Coronary artery (tissue), 2 donors: ENCODE results near the gene PKNOX2.

Experiments used
- DNase-seq: peaks from one replicate; pipeline ENCODE4 v3.0.0-alpha.2; 2017; ENCODE audit warnings: low spot score
- H3K27ac ChIP-seq, 2 donors: fragments of 200-600 bp; sonication (generic); one replicate each; pipeline ENCODE4 v1.5.1; 2016 to 2019
- H3K4me3 ChIP-seq: fragments of 200-600 bp; sonication (generic); 2 replicates; pipeline ENCODE4 v1.5.1; 2016; ENCODE audit warnings: mild to moderate bottlenecking, moderate library complexity
- TF ChIP-seq, protein P1 (sequence below): fragments of 200-600 bp; sonication (generic); IDR thresholded peaks from one replicate; pipeline ENCODE4 v1.5.1; 2019; ENCODE audit warnings: antibody characterized with exemption

Gene PKNOX2

DNA sequence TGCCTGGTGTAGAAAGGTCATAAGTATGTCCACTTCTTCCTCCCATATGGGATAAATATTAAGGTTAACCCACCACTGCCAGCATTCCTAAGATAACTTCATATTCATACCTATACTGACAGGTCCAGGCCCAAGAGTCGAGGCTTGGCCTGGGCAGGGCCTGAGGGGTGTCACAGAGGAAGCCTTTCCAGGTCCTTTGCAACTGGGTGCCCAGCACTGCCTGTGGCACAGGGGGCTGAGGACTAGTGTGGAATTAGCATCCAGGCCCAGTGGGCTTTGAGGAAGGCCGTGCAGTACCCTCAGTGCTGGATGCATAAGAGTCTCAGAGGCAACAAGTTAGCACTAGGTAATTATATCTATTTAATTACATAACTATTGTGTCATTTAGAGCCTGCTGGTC, 65.4 kb downstream of the PKNOX2 start:
- TF ChIP-seq, protein P1, sequence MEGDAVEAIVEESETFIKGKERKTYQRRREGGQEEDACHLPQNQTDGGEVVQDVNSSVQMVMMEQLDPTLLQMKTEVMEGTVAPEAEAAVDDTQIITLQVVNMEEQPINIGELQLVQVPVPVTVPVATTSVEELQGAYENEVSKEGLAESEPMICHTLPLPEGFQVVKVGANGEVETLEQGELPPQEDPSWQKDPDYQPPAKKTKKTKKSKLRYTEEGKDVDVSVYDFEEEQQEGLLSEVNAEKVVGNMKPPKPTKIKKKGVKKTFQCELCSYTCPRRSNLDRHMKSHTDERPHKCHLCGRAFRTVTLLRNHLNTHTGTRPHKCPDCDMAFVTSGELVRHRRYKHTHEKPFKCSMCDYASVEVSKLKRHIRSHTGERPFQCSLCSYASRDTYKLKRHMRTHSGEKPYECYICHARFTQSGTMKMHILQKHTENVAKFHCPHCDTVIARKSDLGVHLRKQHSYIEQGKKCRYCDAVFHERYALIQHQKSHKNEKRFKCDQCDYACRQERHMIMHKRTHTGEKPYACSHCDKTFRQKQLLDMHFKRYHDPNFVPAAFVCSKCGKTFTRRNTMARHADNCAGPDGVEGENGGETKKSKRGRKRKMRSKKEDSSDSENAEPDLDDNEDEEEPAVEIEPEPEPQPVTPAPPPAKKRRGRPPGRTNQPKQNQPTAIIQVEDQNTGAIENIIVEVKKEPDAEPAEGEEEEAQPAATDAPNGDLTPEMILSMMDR: no peak
- no peak overlapping the region for H3K4me3 ChIP-seq
- DNase-seq: no peak
- no peak overlapping the region for H3K27ac ChIP-seq

DNA sequence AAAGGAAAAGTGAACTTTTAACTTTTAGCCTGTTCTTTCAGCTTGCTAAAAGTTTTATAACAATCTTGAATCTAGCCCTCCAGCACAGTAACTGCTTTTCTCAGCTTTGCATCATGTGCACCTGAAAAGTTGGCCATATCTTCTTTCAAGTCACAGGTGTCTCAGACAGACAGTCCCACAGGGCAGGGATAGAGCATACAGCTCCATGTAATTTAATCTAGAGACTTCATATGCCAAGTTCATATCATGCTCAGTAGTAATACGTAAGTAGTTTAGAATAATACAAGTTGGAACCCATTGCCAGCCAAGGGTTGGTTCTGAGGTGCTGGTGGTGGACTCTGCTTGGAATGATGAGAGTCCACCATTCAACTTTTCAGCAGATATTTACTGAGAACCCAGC, 68.6 kb downstream of the PKNOX2 start:
- TF ChIP-seq, protein P1: no peak

DNA sequence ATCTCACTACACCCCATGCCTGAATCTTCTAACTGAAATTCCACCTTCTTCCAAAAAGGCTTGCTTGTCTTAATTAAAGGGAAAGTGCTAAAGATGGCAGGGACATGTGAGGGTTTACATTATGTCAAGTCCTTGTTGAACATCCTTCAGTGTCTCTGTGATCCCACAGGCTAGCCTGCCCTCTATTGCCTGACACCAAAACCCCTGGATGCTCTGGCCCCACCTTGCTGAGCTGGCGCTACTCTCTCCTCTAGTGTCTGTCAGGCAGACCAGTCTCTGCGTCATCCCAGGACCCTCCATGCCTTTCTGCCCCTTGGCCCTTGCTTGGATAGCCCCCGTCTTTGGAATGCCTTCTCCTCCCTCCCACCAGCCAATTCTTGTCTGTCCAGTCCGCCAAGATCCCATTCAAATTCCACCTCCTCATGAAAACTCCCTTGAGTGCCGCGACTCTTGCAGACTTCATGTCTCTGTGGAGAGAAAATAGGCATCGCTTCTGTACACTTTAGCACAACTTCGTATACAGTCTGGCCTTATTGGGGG, 69.3 kb downstream of the PKNOX2 start:
- no peak overlapping the region for H3K27ac ChIP-seq
- TF ChIP-seq, protein P1: no peak
- DNase-seq: no peak

More for the DNA sequence above, 68.6 kb downstream of the PKNOX2 start:
- DNase-seq: no peak
- Histone ChIP-seq H3K4me3 (no peak overlapping the region), H3K27ac (no peak overlapping the region)

DNA sequence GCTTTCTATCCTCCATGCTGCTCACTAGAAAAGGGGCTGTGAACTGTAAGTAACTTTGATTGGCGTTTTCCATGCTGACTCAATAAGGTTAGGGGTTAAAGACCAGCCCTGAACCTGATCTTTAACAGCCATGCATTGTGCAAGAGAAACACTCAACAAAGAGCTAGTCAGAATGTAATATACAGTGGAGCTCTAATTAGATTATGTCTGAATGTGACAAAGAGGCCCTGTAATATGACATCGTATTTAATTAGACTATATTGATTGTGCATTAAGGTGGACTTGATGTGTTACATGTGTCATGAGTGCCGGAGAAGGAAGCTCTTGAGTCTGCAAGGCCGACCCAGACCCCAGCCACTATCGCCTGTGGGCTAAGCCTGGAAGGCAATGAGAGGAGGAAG, 70.5 kb downstream of the PKNOX2 start:
- DNase-seq: no peak
- Histone ChIP-seq H3K27ac (no peak overlapping the region), H3K4me3 (no peak overlapping the region)
- TF ChIP-seq, protein P1: no peak

More for the DNA sequence above, 69.3 kb downstream of the PKNOX2 start:
- no peak overlapping the region for H3K4me3 ChIP-seq

DNA sequence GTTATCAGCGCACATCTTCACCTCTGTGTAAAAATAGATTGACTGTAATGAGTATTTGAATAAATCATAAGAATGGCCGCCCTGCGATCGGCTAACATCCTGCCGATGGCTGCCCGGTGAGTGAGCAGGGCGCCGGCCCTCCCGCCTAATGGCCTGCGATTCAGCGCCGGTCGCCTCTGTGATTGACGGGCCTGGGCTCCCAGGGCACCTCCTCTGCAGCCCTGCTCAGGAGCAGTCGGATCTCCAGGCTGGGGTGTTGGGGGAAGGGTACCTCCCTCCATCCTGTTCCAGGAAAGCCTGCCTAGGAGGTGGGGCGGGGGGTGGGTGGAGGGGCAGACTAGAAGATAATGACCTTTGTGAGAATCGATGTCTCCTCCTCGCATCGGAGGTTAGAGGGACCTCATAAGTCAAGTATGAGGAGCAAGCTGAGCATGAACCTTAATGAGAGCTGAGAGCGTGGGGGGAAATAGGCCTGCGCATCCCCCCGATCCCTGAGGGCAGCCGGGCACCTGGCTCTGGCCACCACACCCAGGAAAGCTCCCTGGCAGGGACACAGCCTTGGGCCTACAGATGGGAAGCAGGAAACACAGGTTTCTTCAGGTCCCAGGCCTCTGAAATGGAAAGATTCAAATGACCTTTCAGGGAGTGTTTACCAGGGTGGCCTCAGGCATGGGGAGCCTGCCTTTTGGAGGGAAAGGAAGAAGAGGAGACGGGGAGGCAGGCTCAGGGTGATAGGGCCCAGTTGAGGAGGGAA, 71.7 kb downstream of the PKNOX2 start:
- no peak overlapping the region for H3K27ac ChIP-seq
- DNase-seq: no peak
- TF ChIP-seq, protein P1: no peak
- H3K4me3 ChIP-seq: no peak overlapping the region

DNA sequence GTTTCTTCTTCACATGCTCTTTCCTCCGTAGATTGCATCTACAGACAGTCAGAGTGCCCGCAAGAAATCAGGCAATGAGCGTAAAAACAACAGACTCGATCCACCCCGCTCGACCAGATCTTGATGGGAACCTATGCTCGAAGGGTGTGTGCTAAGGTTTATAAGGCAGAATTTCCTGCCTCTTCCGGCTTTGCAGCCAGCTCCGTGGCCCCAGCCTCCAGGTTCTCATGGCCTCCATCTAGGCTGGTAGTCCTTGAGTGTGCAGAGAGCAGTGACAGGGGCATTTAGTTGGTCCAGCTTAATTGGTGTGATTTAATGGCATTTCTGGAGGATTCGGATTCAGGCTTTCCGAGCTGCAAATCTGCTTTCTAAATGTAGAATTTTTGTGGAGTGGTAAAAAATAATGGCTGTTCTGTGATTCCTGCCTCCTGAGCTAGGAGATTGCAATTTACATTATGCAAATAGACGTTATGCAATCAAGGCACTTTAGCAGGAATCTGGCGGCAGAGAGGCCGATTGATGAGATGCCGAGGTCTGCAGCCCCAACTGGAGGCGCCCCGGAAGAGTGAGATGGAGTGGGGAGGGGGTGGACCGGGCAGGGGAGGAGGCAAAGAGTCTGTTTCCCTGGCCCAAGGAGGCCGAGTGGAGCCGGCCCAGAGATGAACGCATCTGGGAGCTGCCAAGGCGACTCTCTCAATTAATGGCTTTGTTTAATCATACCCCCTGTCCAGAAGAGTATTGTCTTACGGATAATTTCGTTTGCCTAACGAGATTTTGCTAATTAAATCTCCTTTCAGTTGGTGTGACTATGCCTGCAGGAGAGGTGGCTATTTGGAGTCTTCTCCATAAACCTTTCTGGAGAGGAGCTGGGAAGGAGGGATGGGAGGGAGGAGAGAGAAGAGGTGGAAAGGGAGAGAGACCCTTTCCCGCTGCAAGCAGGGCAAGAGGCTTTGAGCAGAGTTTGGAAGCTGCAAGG, 75.3 kb downstream of the PKNOX2 start:
- DNase-seq: no peak
- Histone ChIP-seq H3K4me3 (no peak overlapping the region), H3K27ac (no peak overlapping the region)
- TF ChIP-seq, protein P1: no peak
